Activated CD8-positive, alpha-beta T cell treated with anti-CD3 and anti-CD28 coated beads, Interleukin-2, amount 10 ng/mL, durations not matched to agents 7 days and 5 days (primary cell): ENCODE measurements around the gene RNF220. TPM values are rescaled to one million over a fixed set of nuclear protein-coding genes. Genes with fewer than 3 reads are reported as not detected.

Experiments used
- ATAC-seq: fragments of 150-1000 bp; cut with Tn5 transposase; one replicate; pipeline ENCODE4 v1.10.0; 2021; ENCODE audit warnings: moderate library complexity
- CTCF ChIA-PET: fragments of 350-600 bp; sonication (Branson Sonifier 250); formaldehyde crosslinking; loops from one replicate; lab custom pipeline; 2021; ENCODE audit warnings: antibody characterized with exemption; lab: Charles Lee
- POLR2A ChIA-PET: fragments of 350-600 bp; sonication (Branson Sonifier 250); formaldehyde crosslinking; loops from one replicate; lab custom pipeline; 2021; ENCODE audit warnings: antibody characterized with exemption; lab: Charles Lee
- DNase-seq: peaks from one replicate; pipeline ENCODE4 v3.0.0-alpha.2; 2020
- H3K27ac Mint-ChIP-seq: one replicate; pipeline ENCODE4 v1.8.0; 2021; ENCODE audit warnings: mild to moderate bottlenecking, mixed read lengths
- H3K27me3 Mint-ChIP-seq: one replicate; pipeline ENCODE4 v1.8.0; 2021; ENCODE audit warnings: low read depth, mixed read lengths
- H3K36me3 Mint-ChIP-seq: one replicate; pipeline ENCODE4 v1.8.0; 2021; ENCODE audit warnings: low read depth, mixed read lengths
- H3K4me1 Mint-ChIP-seq: one replicate; pipeline ENCODE4 v1.8.0; 2021; ENCODE audit warnings: low read depth, mixed read lengths
- H3K4me3 Mint-ChIP-seq: one replicate; pipeline ENCODE4 v1.8.0; 2021; ENCODE audit warnings: mild to moderate bottlenecking, mixed read lengths
- H3K9me3 Mint-ChIP-seq: one replicate; pipeline ENCODE4 v1.8.0; 2022; ENCODE audit warnings: mixed read lengths; ENCODE audit not compliant: insufficient read depth
- total RNA-seq, 2 experiments: library from RNA; stranded (reverse); gene quantifications; one replicate each; pipeline ENCODE4 v1.2.3, GENCODE V29; 2021

RNF220 gene
- total RNA-seq, 2 experiments from 2014 or later, result 79.5 to 87.2 TPM

DNA sequence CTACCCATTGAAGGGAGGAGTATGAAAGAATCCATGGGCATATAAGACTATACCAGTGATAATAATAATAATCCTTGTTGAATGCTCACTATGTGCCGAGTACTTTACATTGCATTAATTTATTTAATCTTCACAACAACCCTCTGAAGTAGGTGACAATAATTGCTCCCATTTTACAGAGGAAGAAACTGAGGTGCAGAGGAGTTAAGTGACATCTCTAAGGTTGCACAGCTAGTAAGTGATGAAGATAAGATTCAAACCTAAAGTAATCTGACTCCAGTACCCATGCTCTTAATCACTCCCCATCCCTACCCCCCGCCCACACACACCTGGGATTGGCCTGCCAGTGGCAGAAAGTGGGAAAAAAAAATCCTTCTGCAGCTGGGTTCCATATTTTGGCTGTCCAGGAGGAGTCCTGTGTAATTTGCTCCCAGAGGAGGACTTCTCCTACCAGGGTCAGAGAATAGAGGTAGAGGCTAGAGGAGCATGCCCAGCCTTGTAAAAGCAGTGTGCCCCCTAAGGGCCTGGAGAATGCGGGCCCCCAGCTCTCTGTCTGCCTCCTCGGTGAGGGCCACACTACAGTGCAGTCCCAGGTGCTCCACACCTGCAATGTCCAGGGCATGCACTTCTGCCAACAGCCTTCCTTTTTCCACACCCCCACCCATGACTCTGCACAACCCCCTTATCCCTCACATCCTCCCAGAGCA lies 211.4 kb downstream of the RNF220 start:
- no peak overlapping the region for H3K4me3 Mint-ChIP-seq

DNA sequence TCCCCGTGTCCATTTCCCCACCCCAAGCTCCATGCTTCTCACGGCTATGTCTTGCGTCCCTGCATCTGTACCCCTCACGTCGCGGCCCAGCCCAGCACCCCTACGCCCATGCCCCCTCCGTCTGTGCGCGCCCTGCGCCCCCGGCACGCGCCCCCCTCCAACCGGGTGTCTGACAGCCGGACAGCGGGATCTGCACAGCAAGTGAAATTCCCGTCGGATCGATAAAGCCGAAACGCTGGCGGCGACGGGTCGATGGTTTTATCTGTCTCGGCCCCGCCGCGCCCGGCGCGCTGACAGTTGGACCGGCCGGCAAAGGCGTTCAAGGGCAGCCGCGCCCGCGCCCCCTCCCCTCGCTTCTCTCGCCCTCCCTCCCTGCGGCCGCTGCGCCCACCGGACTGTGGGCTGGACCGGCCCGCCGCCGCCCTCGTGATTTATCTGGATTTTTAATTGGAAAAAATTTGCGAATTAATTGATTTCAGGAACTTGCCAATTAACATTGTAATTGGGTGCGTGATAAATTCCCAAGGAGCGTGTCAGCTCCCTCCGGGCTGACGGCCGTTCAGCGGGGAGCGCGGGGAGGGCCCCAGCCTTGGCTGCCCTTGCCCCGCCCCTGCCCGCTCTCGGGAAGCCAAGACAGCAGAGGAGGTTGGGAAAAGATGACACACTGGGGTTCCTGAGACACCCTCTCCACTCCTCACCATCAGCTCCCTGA lies 212.1 kb downstream of the RNF220 start:
- ATAC-seq (no peak), DNase-seq (no peak)
- Mint-ChIP-seq H3K4me1 (no peaks in the 10 kb centered on the region), H3K27me3 (peaks cover 2% of the 10 kb centered on the region), H3K4me3 (no peak overlapping the region), H3K27ac (no peak overlapping the region), H3K9me3 (no peaks in the 10 kb centered on the region), H3K36me3 (no peaks in the 10 kb centered on the region)
- POLR2A ChIA-PET, result interaction anchor here (1.0 kb wide), 1 partner anchor 15 kb away, joined by 3 read pairs; no protein-coding TSS in a partner anchor
- CTCF ChIA-PET, result no interaction called here

More for the DNA sequence above, 211.4 kb downstream of the RNF220 start:
- Mint-ChIP-seq H3K27ac (no peak overlapping the region), H3K36me3 (no peaks in the 10 kb centered on the region), H3K27me3 (peaks cover 2% of the 10 kb centered on the region), H3K4me1 (no peaks in the 10 kb centered on the region), H3K9me3 (no peaks in the 10 kb centered on the region)
- CTCF ChIA-PET, result interaction anchor here (0.6 to 0.8 kb wide), 2 partner anchors 22 to 399 kb away, joined by 3 to 4 read pairs; no protein-coding TSS in a partner anchor
- no peak for ATAC-seq
- POLR2A ChIA-PET, result interaction anchor here (1.6 kb wide), 1 partner anchor 15 kb away, joined by 6 read pairs; no protein-coding TSS in a partner anchor
- DNase-seq, result no peak

DNA sequence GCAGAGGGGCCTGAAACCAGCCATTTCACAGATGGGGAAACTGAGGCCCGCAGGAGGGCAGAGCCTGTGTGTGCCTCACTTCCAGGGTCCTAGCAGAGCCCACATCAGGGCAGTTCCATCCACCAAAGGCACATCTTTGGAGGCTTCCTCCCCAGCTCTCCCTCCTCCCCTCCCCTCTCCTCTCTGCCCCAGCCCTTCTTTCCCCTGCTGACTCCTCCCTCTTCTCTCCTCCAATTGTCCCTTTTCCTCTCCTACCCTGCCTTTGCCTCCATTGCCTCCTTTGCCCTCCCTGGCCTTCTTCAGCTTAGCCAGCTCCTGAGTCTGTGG lies 212.6 kb downstream of the RNF220 start:
- ChIA-PET CTCF (no interaction called here), POLR2A (interaction anchor here (1.0 kb wide), 1 partner anchor 15 kb away, joined by 3 read pairs; no protein-coding TSS in a partner anchor)
- DNase-seq, result no peak
- H3K9me3 Mint-ChIP-seq, result no peaks in the 10 kb centered on the region
- ATAC-seq, result no peak
- no peaks in the 10 kb centered on the region for H3K36me3 Mint-ChIP-seq
- no peak overlapping the region for H3K27ac Mint-ChIP-seq
- H3K4me1 Mint-ChIP-seq, result no peaks in the 10 kb centered on the region
- H3K27me3 Mint-ChIP-seq, result peaks cover 2% of the 10 kb centered on the region
- H3K4me3 Mint-ChIP-seq, result no peak overlapping the region

DNA sequence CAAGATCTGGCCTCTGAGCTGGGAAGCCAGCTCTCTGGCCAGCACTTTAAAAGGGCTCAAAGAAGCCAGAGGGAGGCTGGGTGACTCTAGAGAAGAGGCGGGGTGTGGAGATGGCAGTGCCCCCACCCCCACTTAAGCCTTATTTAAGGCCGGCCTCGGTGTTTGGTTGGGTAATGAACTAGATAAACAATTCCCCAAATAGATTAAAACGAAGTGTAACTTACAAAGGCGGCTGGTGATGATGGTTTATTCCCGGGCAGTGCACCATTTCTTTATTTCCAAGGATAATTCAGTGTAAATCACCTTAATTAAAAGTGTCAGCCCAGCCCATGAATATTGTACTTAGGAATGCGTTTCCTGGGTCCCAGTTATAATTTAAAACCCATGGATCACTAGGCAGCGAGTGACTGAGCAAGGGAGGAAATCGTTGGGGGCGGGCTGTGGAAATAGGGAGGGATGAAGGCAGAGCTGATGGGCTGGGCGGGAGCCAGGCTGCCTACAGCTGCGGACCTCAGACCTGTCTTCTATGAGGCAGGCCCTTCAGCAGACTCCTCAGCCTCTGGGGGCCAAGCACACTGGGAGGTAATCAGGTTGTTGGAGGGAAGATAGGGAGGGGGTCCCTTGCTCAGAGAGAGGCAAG lies 214.3 kb downstream of the RNF220 start:
- Mint-ChIP-seq H3K4me3 (no peak overlapping the region), H3K27ac (no peak overlapping the region), H3K27me3 (peaks cover 2% of the 10 kb centered on the region), H3K36me3 (no peaks in the 10 kb centered on the region), H3K4me1 (no peaks in the 10 kb centered on the region), H3K9me3 (no peaks in the 10 kb centered on the region)
- ChIA-PET POLR2A (interaction anchor here (0.9 kb wide), 1 partner anchor 12 kb away, joined by 3 read pairs; no protein-coding TSS in a partner anchor), CTCF (no interaction called here)
- ATAC-seq, result no peak
- DNase-seq, result no peak

DNA sequence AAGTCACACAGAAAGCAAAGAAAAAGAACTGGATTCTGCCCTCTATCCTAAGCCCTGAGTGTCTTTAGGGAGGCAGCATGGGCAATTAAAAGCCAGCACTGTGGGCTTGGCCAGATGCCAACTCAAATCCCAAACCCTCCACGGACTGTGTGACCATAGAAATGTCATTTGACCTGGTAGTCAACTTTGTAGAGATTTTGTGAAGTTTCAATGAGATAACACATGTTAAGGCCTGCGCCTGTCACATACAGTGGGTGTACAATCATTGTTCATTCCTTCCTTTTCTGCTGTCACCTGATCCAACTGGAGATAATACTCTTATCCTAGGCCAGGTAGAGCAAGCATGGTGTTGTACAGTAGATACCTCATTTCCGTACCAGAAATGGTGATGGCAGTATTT lies 215.0 kb downstream of the RNF220 start:
- H3K36me3 Mint-ChIP-seq, result no peaks in the 10 kb centered on the region
- no peak for ATAC-seq
- H3K27me3 Mint-ChIP-seq, result peaks cover 2% of the 10 kb centered on the region
- DNase-seq, result no peak
- no peak overlapping the region for H3K27ac Mint-ChIP-seq
- ChIA-PET CTCF (interaction anchor here (1.1 to 1.2 kb wide), 2 partner anchors 9 to 25 kb away, joined by 3 read pairs; no protein-coding TSS in a partner anchor), POLR2A (interaction anchor here (3.7 kb wide), 1 partner anchor 12 kb away, joined by 17 read pairs; no protein-coding TSS in a partner anchor)
- H3K4me3 Mint-ChIP-seq, result no peak overlapping the region
- no peaks in the 10 kb centered on the region for H3K4me1 Mint-ChIP-seq
- no peaks in the 10 kb centered on the region for H3K9me3 Mint-ChIP-seq

DNA sequence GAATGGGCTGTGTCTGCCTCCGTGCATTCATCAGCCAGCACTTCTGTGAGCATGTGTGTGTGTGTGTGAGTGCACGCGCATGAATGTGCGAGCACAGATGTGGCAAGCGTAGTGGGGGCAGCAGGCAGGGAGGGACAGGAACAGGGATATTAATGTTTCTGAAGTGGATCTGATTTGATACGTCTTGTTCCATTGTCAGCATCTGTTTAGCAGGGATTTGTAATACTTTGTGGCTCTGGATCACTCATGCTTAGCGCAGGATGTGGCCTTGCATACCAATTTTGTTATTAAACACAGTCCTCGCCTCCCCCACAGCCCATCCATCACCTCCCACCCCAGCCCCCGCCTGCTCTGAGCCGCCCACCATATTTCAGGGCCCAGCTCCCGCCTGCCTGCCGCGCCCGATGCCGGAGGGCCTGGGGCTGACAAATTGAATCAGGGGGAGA lies 216.8 kb downstream of the RNF220 start:
- no peaks in the 10 kb centered on the region for H3K9me3 Mint-ChIP-seq
- ChIA-PET POLR2A (interaction anchor here (0.5 to 3.7 kb wide), 2 partner anchors 10 to 14 kb away, joined by 4 to 17 read pairs; no protein-coding TSS in a partner anchor), CTCF (no interaction called here)
- H3K27me3 Mint-ChIP-seq, result no peaks in the 10 kb centered on the region
- no peak overlapping the region for H3K27ac Mint-ChIP-seq
- H3K4me1 Mint-ChIP-seq, result no peaks in the 10 kb centered on the region
- H3K4me3 Mint-ChIP-seq, result no peak overlapping the region
- H3K36me3 Mint-ChIP-seq, result no peaks in the 10 kb centered on the region
- DNase-seq (no peak), ATAC-seq (no peak)

DNA sequence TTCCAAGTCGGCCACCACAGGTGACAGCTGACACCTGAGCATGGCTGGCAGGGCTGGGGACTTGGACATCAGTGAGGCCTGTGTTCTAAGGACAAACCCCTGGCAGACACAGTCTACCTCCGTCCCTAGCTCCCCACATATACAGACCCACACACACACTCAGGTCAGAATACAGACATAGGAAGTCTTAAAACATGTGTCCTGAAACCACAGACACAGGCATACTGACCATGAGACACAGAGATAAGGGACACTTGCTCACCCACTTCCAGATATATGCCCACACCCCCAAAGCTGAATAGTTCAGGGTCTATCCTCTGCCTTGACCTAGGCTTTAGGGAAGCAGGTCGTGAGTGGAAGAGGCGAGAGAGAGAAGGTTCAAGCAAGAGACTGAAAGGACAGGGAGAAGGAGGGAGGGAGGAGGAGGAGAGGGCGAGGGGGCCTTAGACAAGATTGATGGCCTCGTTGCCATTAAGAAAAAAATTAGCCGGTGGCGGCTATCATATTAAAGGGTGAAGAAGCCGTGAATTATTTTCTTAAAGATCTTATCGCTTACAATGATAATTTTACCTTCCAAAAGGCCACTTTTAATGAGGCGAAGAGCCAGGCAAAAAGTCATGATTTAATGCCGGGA lies 219.3 kb downstream of the RNF220 start:
- DNase-seq (no peak), ATAC-seq (no peak)
- Mint-ChIP-seq H3K36me3 (no peaks in the 10 kb centered on the region), H3K27ac (no peak overlapping the region), H3K9me3 (no peaks in the 10 kb centered on the region), H3K4me1 (no peaks in the 10 kb centered on the region), H3K27me3 (no peaks in the 10 kb centered on the region), H3K4me3 (no peak overlapping the region)
- POLR2A ChIA-PET, result interaction anchor here (1.4 kb wide), 1 partner anchor 10 kb away, joined by 4 read pairs; no protein-coding TSS in a partner anchor
- CTCF ChIA-PET, result interaction anchor here (1.5 kb wide), 1 partner anchor 29 kb away, joined by 5 read pairs; no protein-coding TSS in a partner anchor

DNA sequence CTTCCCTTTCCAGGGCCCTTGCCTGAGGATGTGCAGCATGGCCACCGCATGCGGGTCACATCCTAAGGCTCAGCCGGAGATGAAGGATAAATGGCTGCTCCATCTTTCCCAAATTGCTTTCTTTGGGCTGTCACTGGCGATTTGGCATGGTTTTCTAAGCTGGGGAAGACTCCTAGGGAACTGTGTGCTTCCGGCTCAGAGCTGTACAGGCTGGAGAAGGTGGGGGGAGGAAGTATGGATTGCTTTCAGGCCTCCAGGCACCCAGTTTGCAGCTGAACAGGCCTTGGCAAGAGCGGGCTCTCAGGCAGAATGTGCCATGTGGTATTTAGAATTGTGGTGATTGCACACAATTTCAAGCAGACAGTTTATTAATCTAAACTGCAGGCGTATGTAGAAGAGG lies 220.3 kb downstream of the RNF220 start:
- no peak for DNase-seq
- Mint-ChIP-seq H3K36me3 (no peaks in the 10 kb centered on the region), H3K27me3 (no peaks in the 10 kb centered on the region), H3K4me1 (no peaks in the 10 kb centered on the region), H3K27ac (no peak overlapping the region), H3K9me3 (no peaks in the 10 kb centered on the region), H3K4me3 (no peak overlapping the region)
- ATAC-seq, result no peak
- CTCF ChIA-PET, result interaction anchor here (0.7 to 1.5 kb wide), 2 partner anchors 28 to 30 kb away, joined by 3 to 5 read pairs; no protein-coding TSS in a partner anchor
- POLR2A ChIA-PET, result no interaction called here

DNA sequence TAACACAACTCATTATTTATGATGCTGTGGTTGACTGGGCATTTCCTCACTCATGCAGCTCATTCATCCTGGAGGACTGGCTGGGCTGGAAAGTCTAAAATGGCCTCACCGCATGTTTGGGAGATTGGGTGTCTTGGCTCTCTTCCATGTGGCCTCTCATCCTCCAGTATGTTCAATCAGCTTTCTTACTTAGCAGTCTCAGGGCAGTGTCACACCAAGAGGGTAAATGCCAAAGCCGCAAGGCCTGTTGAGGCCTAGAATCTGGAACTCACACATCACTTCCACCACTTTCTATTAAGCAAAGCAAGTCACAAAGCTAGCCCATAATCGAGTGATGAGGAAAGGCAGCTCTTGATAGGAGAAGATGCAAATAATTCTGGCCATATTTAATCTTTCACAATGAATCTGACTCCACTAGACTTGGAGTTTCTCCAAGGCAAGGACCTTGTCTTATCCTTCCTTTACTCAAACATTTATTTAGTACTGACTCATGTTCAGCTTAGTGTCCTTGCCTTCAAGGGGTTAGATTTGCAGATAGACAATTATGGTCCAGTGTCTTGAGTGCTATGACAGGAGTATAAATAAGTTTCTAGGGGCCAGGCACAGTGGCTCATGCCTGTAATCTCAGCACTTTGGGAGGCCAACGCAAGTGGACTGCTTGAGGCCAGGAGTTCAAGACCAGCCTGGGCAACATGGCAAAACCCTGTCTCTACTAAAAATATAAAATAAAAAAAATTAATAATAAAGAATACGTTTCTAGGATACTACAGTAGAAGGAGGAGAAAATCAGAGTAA lies 224.1 kb downstream of the RNF220 start:
- H3K4me3 Mint-ChIP-seq, result no peak overlapping the region

DNA sequence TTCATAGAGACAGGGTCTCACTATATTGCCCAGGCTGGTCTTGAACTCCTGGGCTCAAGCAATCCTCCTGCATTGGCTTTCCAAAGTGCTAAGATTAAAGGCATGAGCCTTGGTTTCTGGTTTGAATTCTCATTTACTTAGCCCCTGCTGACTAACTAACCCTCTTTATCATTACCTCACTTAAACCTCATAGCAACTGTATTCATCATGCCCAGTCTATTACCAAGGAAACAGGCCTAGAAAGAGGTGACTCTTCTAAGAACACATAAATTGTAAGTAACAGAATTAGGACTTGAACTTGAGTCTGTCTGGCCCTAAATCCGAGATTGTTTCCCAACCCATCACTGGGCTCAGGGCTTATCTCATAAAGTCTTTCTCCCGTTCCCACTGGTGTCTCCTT lies 225.1 kb downstream of the RNF220 start:
- ChIA-PET CTCF (interaction anchor here (1.7 to 5.4 kb wide), 3 partner anchors 21 to 22 kb away, joined by 4 to 59 read pairs (median 25); no protein-coding TSS in a partner anchor), POLR2A (no interaction called here)
- peaks cover 27% of the 10 kb centered on the region for H3K4me1 Mint-ChIP-seq
- peaks cover 10% of the 10 kb centered on the region for H3K36me3 Mint-ChIP-seq
- DNase-seq (no peak), ATAC-seq (no peak)
- H3K9me3 Mint-ChIP-seq, result no peaks in the 10 kb centered on the region
- H3K27me3 Mint-ChIP-seq, result no peaks in the 10 kb centered on the region
- peak overlapping the region; percentile 88 for H3K4me3 Mint-ChIP-seq
- peak overlapping the region; percentile 97 for H3K27ac Mint-ChIP-seq

More for the DNA sequence above, 224.1 kb downstream of the RNF220 start:
- Mint-ChIP-seq H3K4me1 (peaks cover 22% of the 10 kb centered on the region), H3K27me3 (no peaks in the 10 kb centered on the region), H3K27ac (no peak overlapping the region), H3K36me3 (peaks cover 6% of the 10 kb centered on the region), H3K9me3 (no peaks in the 10 kb centered on the region)
- ChIA-PET CTCF (interaction anchor here (1.0 to 3.4 kb wide), 5 partner anchors 9 to 57 kb away, joined by 3 to 25 read pairs (median 4); no protein-coding TSS in a partner anchor), POLR2A (interaction anchor here (1.3 to 1.5 kb wide), 2 partner anchors 14 to 92 kb away, joined by 3 to 6 read pairs; no protein-coding TSS in a partner anchor)
- DNase-seq (no peak), ATAC-seq (no peak)
